Upper lobe of right lung (tissue), 1 donor: ENCODE measurements around the gene LMO7. TPM values are rescaled to one million over a fixed set of nuclear protein-coding genes. Genes with fewer than 3 reads are reported as not detected.

Experiments
- ATAC-seq: fragments of 200-7000 bp; cut with Tn5 transposase; one replicate; pipeline ENCODE4 v1.9.1; 2020; ENCODE audit warnings: mild to moderate bottlenecking, moderate library complexity
- DNase-seq: peaks from one replicate; pipeline ENCODE4 v3.0.0-alpha.2; 2020
- H3K27ac ChIP-seq: fragments of 200-600 bp; one replicate; pipeline ENCODE4 v1.8.0; 2022
- H3K27me3 ChIP-seq: fragments of 200-600 bp; one replicate; pipeline ENCODE4 v1.8.0; 2022; ENCODE audit warnings: mild to moderate bottlenecking
- H3K36me3 ChIP-seq: fragments of 200-600 bp; one replicate; pipeline ENCODE4 v1.8.0; 2022
- H3K4me1 ChIP-seq: fragments of 200-600 bp; one replicate; pipeline ENCODE4 v1.8.0; 2022
- H3K4me3 ChIP-seq: fragments of 200-600 bp; one replicate; pipeline ENCODE4 v1.8.0; 2022; ENCODE audit warnings: mild to moderate bottlenecking
- H3K9me3 ChIP-seq: fragments of 200-600 bp; one replicate; pipeline ENCODE4 v1.8.0; 2022
- intact Hi-C: fragments of 100-400 bp; cut with DNase I; formaldehyde crosslinking; loops from one replicate; pipeline ENCODE4 v1.11.0; 2022
- total RNA-seq: library from RNA; stranded (reverse); fragmentation: NEBNext Ultra II Directional; extraction: Animal tissue kit (Norgen Biotek cat#: 25700); gene quantifications from one replicate; pipeline ENCODE4 v1.2.1, GENCODE V29; 2021
- TF ChIP-seq, protein P1 (sequence below): fragments of 200-600 bp; IDR thresholded peaks from one replicate; pipeline ENCODE4 v1.8.0; 2022; ENCODE audit warnings: antibody characterized with exemption
- donor health status: DM: no; HTN: yes; CAD: no; lungs with severe emphysema.

LMO7 gene
- total RNA-seq, 1 donor from 2014 or later, result 549 TPM

DNA sequence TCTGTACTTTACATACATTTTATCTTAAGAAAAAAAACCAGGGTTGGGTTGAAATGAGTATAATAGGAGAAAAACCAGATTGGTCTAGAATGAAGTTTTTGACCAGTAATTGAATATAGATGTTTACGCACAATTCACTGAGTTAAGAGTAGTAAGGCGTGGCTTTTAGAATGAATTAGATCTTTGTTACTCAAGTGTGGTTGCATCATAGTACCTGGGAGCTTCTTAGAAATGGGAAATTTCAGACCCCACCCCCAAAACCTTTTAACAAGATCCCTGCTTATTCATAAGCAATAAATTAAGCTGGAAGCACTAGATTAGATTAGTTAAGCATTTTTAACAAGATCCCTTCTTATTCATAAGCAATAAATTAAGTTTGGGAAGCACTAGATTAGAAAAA, 28.7 kb upstream of the LMO7 start:
- ATAC-seq (no peak), DNase-seq (no peak)
- H3K27me3 ChIP-seq, result no peaks in the 10 kb centered on the region
- peaks cover 11% of the 10 kb centered on the region for H3K36me3 ChIP-seq
- intact Hi-C loops, result no loop called here
- H3K4me3 ChIP-seq, result no peak overlapping the region
- H3K27ac ChIP-seq, result no peak overlapping the region
- no peaks in the 10 kb centered on the region for H3K9me3 ChIP-seq
- TF ChIP-seq, protein P1, sequence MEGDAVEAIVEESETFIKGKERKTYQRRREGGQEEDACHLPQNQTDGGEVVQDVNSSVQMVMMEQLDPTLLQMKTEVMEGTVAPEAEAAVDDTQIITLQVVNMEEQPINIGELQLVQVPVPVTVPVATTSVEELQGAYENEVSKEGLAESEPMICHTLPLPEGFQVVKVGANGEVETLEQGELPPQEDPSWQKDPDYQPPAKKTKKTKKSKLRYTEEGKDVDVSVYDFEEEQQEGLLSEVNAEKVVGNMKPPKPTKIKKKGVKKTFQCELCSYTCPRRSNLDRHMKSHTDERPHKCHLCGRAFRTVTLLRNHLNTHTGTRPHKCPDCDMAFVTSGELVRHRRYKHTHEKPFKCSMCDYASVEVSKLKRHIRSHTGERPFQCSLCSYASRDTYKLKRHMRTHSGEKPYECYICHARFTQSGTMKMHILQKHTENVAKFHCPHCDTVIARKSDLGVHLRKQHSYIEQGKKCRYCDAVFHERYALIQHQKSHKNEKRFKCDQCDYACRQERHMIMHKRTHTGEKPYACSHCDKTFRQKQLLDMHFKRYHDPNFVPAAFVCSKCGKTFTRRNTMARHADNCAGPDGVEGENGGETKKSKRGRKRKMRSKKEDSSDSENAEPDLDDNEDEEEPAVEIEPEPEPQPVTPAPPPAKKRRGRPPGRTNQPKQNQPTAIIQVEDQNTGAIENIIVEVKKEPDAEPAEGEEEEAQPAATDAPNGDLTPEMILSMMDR, result no peak
- no peaks in the 10 kb centered on the region for H3K4me1 ChIP-seq

DNA sequence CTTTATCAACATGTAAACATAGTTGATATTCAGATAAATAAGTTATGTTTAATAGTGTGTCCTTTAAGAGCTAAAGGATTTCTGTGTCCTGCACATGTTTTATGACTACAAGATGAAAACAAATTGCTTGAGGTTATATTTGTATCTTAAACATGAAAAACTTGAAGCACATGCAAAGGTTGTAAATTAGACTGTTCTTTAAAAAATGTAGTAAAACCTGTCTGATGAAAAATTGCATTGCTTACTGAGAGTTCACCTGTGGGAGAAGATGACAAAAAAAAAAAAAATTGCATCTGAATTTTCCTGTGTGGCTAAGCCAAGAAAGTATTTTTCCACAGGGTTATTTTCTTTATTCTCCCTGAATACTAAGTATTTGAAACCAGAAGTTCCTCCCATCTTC, 25.7 kb upstream of the LMO7 start:
- intact Hi-C loops, result no loop called here
- H3K27ac ChIP-seq, result no peak overlapping the region

DNA sequence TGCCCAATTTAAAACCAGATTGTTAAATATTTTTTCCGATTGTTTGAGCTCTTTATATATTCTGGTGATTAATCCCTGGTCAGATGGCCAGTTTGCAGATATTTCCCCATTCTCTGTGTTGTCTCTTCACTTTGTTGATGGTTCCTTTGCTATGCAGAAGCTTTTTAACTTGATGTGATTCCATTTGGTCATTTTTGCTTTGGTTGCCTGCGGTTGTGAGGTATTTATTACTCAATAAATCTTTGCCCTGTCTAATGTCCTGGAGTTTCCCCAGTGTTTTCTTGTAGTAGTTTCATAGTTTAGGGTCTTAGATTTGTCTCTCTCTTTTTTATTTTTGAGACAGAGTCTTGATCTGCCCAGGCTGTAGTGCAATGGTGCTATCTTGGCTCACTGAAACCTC, 23.8 kb upstream of the LMO7 start:
- intact Hi-C loops, result no loop called here
- Histone ChIP-seq H3K36me3 (no peaks in the 10 kb centered on the region), H3K9me3 (no peaks in the 10 kb centered on the region), H3K4me3 (no peak overlapping the region), H3K4me1 (no peaks in the 10 kb centered on the region), H3K27ac (no peak overlapping the region), H3K27me3 (no peaks in the 10 kb centered on the region)
- no peak for DNase-seq
- no peak for ATAC-seq
- TF ChIP-seq, protein P1, result no peak

More for the DNA sequence above, 25.7 kb upstream of the LMO7 start:
- Histone ChIP-seq H3K9me3 (no peaks in the 10 kb centered on the region), H3K4me1 (no peaks in the 10 kb centered on the region), H3K36me3 (no peaks in the 10 kb centered on the region), H3K4me3 (no peak overlapping the region), H3K27me3 (no peaks in the 10 kb centered on the region)
- no peak for ATAC-seq
- DNase-seq, result no peak
- TF ChIP-seq, protein P1, result no peak

DNA sequence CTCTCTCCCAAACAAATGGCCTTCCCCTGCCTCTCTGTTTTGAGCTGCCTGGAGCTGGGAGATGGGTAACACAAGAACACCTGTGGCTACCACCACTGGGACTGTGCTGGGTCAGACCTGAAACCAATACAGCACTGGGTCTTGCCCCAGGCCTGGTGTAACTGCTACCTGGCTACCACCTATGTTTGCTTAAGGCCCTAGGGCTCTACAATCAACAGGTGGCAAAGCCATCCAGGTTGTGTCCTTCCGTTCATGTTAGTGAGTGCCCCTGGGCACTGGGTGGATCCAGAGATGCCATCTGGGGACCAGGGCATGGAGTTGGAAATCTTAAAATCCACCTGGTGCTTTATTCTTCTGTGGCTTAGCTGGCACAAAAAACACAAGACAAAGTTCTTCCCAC, 18.9 kb upstream of the LMO7 start:
- ATAC-seq, result no peak

DNA sequence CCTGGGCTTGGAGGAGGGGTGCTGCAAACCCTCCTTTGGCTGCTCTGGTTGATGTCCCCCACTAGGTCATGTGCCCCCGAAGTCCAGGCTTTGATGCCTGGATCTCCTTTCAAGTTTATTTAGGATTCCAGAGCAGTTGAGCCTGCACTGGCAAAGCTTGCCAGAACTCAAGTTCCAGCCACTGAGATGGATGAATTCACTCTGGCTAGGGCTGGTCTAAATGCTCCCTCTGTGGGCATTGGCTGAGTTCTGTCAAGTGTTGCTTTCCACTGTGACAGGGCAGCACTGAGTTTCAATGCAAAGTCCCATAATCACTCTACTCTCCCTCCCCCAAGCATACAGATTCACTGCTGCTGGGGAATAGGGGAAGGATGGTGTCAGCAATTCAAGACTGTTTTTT, 17.8 kb upstream of the LMO7 start:
- TF ChIP-seq, protein P1, result no peak
- intact Hi-C loops, result no loop called here
- H3K4me1 ChIP-seq, result no peaks in the 10 kb centered on the region

More for the DNA sequence above, 18.9 kb upstream of the LMO7 start:
- intact Hi-C loops, result no loop called here
- no peak for DNase-seq
- Histone ChIP-seq H3K9me3 (no peaks in the 10 kb centered on the region), H3K36me3 (no peaks in the 10 kb centered on the region), H3K4me3 (no peak overlapping the region), H3K27me3 (no peaks in the 10 kb centered on the region), H3K4me1 (no peaks in the 10 kb centered on the region), H3K27ac (no peak overlapping the region)
- TF ChIP-seq, protein P1, result no peak

DNA sequence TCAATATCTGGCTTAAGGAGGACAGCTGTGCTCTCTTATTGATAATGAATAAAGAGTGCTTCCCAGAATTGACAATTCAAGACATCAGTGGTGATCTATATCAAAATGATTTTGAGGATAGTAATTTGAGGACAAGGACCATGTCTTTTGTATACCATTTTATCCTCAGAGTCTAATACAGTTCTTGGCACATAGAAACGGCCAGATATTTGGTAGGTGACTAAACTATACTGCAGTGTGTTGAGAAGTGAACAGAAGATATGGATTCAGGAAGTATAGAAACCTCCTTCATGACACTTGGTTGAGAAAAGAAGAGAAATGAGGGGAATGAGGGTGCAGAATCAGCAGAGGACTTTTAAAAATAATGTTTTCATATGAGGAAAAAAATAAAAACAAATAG, 16.1 kb upstream of the LMO7 start:
- intact Hi-C loops, result no loop called here
- Histone ChIP-seq H3K27ac (no peak overlapping the region), H3K9me3 (no peaks in the 10 kb centered on the region), H3K4me3 (no peak overlapping the region), H3K4me1 (no peaks in the 10 kb centered on the region), H3K36me3 (no peaks in the 10 kb centered on the region), H3K27me3 (no peaks in the 10 kb centered on the region)
- TF ChIP-seq, protein P1, result no peak
- DNase-seq, result no peak
- no peak for ATAC-seq

More for the DNA sequence above, 17.8 kb upstream of the LMO7 start:
- no peak overlapping the region for H3K4me3 ChIP-seq
- no peaks in the 10 kb centered on the region for H3K27me3 ChIP-seq
- no peak for ATAC-seq
- H3K36me3 ChIP-seq, result no peaks in the 10 kb centered on the region
- DNase-seq, result no peak
- H3K9me3 ChIP-seq, result no peaks in the 10 kb centered on the region
- H3K27ac ChIP-seq, result no peak overlapping the region
